Medulla oblongata (tissue), 1 donor: ENCODE data around the gene IGFBP1.

Source experiments
- DNase-seq: peaks from one replicate; pipeline ENCODE4 v3.0.0-alpha.2; 2015; ENCODE audit errors: extremely low spot score

Gene IGFBP1

GRCh38 chr7:45902820-45903219, 14.5 kb downstream of the IGFBP1 start:
- DNase-seq = no peak

GRCh38 chr7:45909561-45909960, 21.3 kb downstream of the IGFBP1 start:
- DNase-seq = no peak

GRCh38 chr7:45910855-45911254, 22.6 kb downstream of the IGFBP1 start:
- no peak for DNase-seq

- no peak for DNase-seq
Observed at GRCh38 chr7:45911311-45911710, 23.0 kb downstream of the IGFBP1 start.

- DNase-seq = no peak
Observed at GRCh38 chr7:45912972-45913371, 24.7 kb downstream of the IGFBP1 start.

- DNase-seq = no peak
Observed at GRCh38 chr7:45914911-45915310, 26.6 kb downstream of the IGFBP1 start.

- no peak for DNase-seq
Observed at GRCh38 chr7:45915606-45916005, 27.3 kb downstream of the IGFBP1 start.

- no peak for DNase-seq
Observed at GRCh38 chr7:45917064-45917463, 28.8 kb downstream of the IGFBP1 start.

GRCh38 chr7:45917658-45918057, 29.4 kb downstream of the IGFBP1 start:
- peak; percentile 69 for DNase-seq

GRCh38 chr7:45918556-45918955, 30.3 kb downstream of the IGFBP1 start:
- no peak for DNase-seq

- DNase-seq = no peak
Observed at GRCh38 chr7:45919231-45919784, 31.0 kb downstream of the IGFBP1 start.

GRCh38 chr7:45919993-45920459, 31.7 kb downstream of the IGFBP1 start:
- no peak for DNase-seq

GRCh38 chr7:45920502-45921380, 32.5 kb downstream of the IGFBP1 start, which contains the start of gene IGFBP3:
Gene IGFBP3, minus strand, starts transcription at chr7:45921272. Its CDS starts 132 bp downstream, at chr7:45921140.
- DNase-seq = no peak

GRCh38 chr7:45921381-45921698, 33.1 kb downstream of the IGFBP1 start:
- DNase-seq = no peak

- DNase-seq = peak; percentile 50
Observed at GRCh38 chr7:45921699-45922519, 33.6 kb downstream of the IGFBP1 start.

- DNase-seq = no peak
Observed at GRCh38 chr7:45922810-45923209, 34.5 kb downstream of the IGFBP1 start.

- peak; percentile 72 for DNase-seq
Observed at GRCh38 chr7:45923290-45923689, 35.0 kb downstream of the IGFBP1 start.

- DNase-seq = no peak
Observed at GRCh38 chr7:45923818-45924217, 35.5 kb downstream of the IGFBP1 start.

- no peak for DNase-seq
Observed at GRCh38 chr7:45924283-45924682, 36.0 kb downstream of the IGFBP1 start.

- DNase-seq = no peak
Observed at GRCh38 chr7:45927721-45928120, 39.4 kb downstream of the IGFBP1 start.

GRCh38 chr7:45930967-45931366, 42.7 kb downstream of the IGFBP1 start:
- DNase-seq = no peak

GRCh38 chr7:45937301-45937700, 49.0 kb downstream of the IGFBP1 start:
- DNase-seq = no peak
